H4 (cell line): ENCODE measurements around the gene MCL1. TPM values are rescaled to one million over a fixed set of nuclear protein-coding genes. Genes with fewer than 3 reads are reported as not detected.
"Not testable (repeated sequence)": the region's sequence is repeated elsewhere in the genome, so short reads cannot be mapped to it uniquely, and the experiment has no call there.

Source experiments
- DNase-seq: peaks from one replicate; pipeline ENCODE4 v3.0.0-alpha.2; 2015; ENCODE audit warnings: low spot score
- total RNA-seq: library from RNA; depleted of rRNA; stranded (reverse); fragments of >200 nt; shearing (Covaris generic); gene quantifications from 2 replicates; pipeline ENCODE4 v1.2.3, GENCODE V29; 2014; rRNA removed

The MCL1 gene
- 95.2 and 98.6 TPM in 2 replicates for total RNA-seq

GRCh38 chr1:150579110-150579944 lies at the start of gene MCL1:
MCL1 (minus strand) TSS chr1:150579610; CDS start chr1:150579530, 80 bp downstream.
- peak; percentile 96 for DNase-seq

DNA sequence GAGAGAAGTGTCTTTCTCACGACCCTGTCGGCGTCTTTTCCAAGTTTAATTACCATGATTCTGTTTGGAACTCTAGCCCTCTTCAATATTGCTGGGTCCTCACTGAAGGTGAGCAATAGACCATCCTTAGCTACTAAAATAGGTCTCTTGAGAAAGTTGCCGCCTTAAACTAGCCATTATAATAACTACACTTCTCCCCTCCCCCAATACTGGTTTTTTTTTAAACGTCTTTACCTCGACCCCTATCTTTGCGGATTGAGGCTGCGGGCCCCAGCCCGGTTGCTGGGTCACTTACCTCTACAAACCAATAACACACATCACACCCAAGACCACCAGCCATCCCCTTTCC lies 49.3 kb upstream of the MCL1 start:
- DNase-seq = no peak

GRCh38 chr1:150627826-150628410 lies 48.5 kb upstream of the MCL1 start:
- no peak for DNase-seq

GRCh38 chr1:150626150-150626549 lies 46.7 kb upstream of the MCL1 start:
- no peak for DNase-seq

GRCh38 chr1:150624546-150624945 lies 45.1 kb upstream of the MCL1 start:
- DNase-seq = not testable (repeated sequence)

GRCh38 chr1:150624134-150624533 lies 44.7 kb upstream of the MCL1 start:
- DNase-seq = not testable (repeated sequence)

- DNase-seq = no peak
These were observed 43.0 kb upstream of the MCL1 start for GRCh38 chr1:150622303-150622975.

DNA sequence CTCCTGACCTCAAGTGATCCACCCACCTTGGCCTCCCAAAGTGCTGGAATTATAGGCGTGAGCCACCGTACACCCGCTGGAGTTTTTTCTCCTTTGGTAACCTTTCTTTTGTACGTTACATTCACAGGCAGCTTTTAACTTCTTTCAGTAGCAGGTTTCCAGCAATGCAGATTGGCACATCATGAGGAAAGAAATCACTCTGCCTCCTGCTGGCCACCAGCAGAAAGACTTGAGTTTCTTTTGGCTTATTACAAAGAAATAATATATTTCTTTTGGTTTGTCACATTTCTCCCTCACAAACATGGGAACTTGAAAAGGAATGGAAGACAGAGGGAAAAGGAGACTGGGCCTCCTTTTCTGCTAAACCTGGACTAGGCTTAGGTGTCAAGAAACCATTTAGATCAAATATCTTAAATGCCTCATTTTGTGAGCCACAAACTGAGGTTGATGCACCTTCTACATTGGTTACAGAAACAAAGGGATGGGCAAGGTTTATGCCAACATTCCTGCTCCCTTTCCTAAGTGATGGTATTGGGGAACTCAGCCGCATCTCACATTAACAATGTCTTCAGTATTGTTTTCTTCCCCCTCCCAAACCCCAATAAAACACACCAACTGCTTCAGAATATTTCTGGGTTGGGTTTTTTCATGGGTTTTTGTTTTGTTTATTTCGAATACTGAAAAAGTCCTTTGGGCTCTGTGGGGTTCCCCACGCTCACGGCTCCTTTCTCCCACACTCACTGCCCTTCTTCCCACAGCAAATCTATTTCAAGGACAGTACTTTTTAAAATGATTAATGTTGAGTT lies 42.3 kb upstream of the MCL1 start:
- peak; percentile 44 for DNase-seq

DNA sequence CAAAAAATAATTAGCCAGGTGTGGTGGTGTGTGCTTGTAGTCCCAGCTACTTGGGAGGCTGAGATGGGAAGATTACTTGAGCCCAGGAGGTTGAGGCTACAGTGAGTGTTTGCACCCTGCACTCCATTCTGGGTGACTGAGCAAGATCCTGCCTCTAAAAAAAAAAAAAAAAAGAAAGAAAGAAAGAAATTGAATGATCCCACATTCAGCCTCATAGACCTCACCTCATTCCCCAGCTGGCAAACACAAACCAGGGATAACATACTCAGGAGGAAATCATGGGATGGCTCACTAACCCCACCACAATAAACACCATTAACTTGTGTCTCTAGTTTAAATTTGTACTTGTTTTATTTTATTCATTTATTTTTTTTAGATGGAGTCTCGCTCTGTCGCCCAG lies 41.5 kb upstream of the MCL1 start:
- no peak for DNase-seq

- DNase-seq = peak; percentile 71
These were observed 40.4 kb upstream of the MCL1 start for GRCh38 chr1:150619576-150620509.

- no peak for DNase-seq
These were observed 36.2 kb upstream of the MCL1 start for GRCh38 chr1:150615346-150616201.

- peak; percentile 67 for DNase-seq
These were observed 33.9 kb upstream of the MCL1 start for GRCh38 chr1:150613061-150613920.

GRCh38 chr1:150612014-150612345 lies 32.6 kb upstream of the MCL1 start:
- DNase-seq = no peak

- DNase-seq = no peak
These were observed 31.2 kb upstream of the MCL1 start for GRCh38 chr1:150610576-150610975.

- DNase-seq = no peak
These were observed 30.3 kb upstream of the MCL1 start for GRCh38 chr1:150609732-150610131.

DNA sequence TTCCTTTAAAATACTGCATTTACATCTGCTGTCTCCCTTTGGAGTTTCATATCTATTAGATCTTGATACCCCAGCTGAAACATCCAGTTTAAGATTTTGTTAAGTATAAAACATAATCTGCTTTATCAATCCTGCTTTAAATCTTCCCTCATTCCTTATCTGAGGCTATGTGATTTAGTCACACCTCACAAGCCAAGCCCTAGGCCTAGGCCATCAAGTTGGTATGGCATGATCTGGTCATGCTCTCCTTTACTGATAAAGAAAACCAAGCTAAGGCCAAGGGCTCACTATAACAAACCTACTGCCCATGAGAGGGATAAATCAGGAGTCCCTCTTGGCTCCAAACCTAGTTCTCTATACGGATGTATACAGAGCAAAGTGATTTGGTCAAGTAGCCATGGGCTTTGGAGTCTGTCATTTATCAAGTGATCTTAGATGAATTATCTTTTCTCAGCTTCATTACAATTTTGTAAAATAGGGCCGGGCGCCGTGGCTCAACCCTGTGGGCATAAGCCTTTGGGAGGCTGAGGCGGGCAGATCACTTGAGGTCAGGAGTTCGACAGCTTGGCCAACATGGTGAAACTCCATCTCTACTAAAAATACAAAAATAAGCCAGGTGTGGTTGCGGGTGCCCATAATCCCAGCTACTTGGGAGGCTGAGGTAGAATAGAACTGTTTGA lies 27.2 kb upstream of the MCL1 start:
- DNase-seq = no peak

DNA sequence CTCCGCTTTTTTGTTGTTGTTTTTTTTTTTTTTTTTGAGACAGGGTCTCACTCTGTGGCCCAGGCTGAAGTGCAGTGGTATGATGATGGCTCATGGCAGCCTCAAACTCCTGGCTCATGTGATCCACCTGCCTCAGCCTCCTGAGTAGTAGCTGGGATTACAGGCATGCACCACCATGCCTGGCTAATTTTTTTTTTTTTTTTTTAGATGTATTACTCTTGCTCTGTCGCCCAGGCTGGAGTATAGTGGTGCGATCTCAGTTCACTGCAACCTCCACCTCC lies 26.0 kb upstream of the MCL1 start:
- DNase-seq = not testable (repeated sequence)

DNA sequence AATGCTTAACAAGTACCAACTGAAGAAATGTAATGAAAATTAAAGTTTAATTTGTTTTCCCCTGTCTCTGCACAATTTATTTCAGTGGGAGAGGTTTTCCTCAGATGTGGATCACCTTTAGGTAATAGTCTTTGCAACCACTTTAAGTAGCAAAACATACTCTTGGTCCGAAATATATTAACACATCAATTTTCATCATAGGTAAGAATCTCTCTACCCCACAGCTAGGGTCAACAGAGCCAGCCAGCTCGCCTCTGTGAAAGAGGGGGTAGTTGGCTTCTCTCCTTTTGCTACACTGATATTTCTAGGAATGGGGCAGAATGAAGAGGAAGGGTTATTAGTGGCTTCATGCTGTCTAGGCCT lies 24.8 kb upstream of the MCL1 start:
- no peak for DNase-seq

DNA sequence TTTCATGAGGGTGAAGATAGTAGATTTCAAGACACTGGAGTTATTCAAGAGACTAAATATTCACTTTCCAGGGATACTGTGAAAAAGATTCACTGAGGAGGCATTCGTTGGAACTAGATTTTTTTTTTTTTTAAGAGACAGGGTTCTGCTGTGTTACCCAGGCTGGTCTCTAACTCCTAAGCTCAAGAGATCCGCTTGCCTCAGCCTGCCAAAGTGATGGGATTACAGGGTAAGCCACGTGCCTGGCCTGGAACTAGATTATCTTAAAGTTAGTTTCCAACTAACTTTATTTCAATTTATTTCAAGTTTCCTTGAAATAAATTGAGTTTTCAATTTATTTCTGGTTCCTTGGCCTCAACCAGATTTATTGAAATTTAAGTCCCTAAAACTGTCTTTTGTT lies 24.3 kb upstream of the MCL1 start:
- no peak for DNase-seq
